Breast epithelium (tissue), 4 donors: Measurements from ENCODE around the gene TXN2. TPM values are rescaled to one million over a fixed set of nuclear protein-coding genes. Genes with fewer than 3 reads are reported as not detected.

ENCODE experiments used
- DNase-seq, 2 donors: peaks; one replicate each; pipeline ENCODE4 v3.0.0-alpha.2; 2019; ENCODE audit warnings: low spot score in 2 of 2
- H3K27ac ChIP-seq, 2 donors: fragments of 200-600 bp; sonication (generic) in 1 of 2; one replicate each; pipeline ENCODE4 v1.5.1; 2016 to 2019; ENCODE audit warnings: mild to moderate bottlenecking in 1 of 2
- H3K27me3 ChIP-seq, 2 donors: fragments of 200-600 bp; sonication (generic) in 1 of 2; one replicate each; pipeline versions ENCODE4 v1.5.1 to v1.6.0; 2017 to 2019; ENCODE audit warnings: control low read depth in 1 of 2, mild to moderate bottlenecking in 1 of 2
- H3K36me3 ChIP-seq: fragments of 200-600 bp; one replicate; pipeline ENCODE4 v1.5.1; 2019
- H3K4me1 ChIP-seq, 2 donors: fragments of 200-600 bp; sonication (generic); one replicate each; pipeline ENCODE4 v1.5.1; 2016 to 2019; ENCODE audit warnings: control low read depth in 1 of 2
- H3K4me3 ChIP-seq, 3 donors: fragments of 200-600 bp; sonication (generic); 1 replicate in 2 of 3; 2 replicates in 1 of 3; pipeline ENCODE4 v1.5.1; 2016 to 2019; ENCODE audit warnings: mild to moderate bottlenecking in 3 of 3, moderate library complexity in 2 of 3
- H3K9me3 ChIP-seq, 2 donors: fragments of 200-600 bp; sonication (generic) in 1 of 2; one replicate each; pipeline ENCODE4 v1.5.1; 2016 to 2019; ENCODE audit warnings: control low read depth in 1 of 2
- POLR2A ChIP-seq: fragments of 450-650 bp; IDR thresholded peaks from one replicate; pipeline ENCODE4 v1.6.1; 2016; ENCODE audit warnings: antibody characterized with exemption, mild to moderate bottlenecking, moderate library complexity
- POLR2AphosphoS5 ChIP-seq, 3 donors: sonication (generic); formaldehyde crosslinking; IDR thresholded peaks; one replicate each; pipeline ENCODE4 v1.6.1; 2017; ENCODE audit warnings: antibody characterized with exemption in 3 of 3
- intact Hi-C: fragments of 100-400 bp; cut with DNase I; formaldehyde crosslinking; loops from one replicate; pipeline ENCODE4 v1.15.1; 2023; ENCODE audit warnings: low total_unique reads
- total RNA-seq, 3 donors: library from RNA; depleted of rRNA; stranded (reverse); fragments of >200 nt; gene quantifications; one replicate each; pipeline ENCODE4 v1.1.0, GENCODE V29; 2016
- TF ChIP-seq, protein P1 (sequence below), 3 donors: fragments of 450-650 bp; IDR thresholded peaks; one replicate each; pipeline ENCODE4 v1.5.1; 2016 to 2017; ENCODE audit warnings: antibody characterized with exemption in 3 of 3, mild to moderate bottlenecking in 3 of 3, moderate library complexity in 3 of 3

Gene TXN2
- total RNA-seq, 3 donors from 2014 or later = 52.3 to 71.1 (median 58.1) TPM

- no peaks in the 10 kb centered on the region for H3K27me3 ChIP-seq
- TF ChIP-seq, protein P1, sequence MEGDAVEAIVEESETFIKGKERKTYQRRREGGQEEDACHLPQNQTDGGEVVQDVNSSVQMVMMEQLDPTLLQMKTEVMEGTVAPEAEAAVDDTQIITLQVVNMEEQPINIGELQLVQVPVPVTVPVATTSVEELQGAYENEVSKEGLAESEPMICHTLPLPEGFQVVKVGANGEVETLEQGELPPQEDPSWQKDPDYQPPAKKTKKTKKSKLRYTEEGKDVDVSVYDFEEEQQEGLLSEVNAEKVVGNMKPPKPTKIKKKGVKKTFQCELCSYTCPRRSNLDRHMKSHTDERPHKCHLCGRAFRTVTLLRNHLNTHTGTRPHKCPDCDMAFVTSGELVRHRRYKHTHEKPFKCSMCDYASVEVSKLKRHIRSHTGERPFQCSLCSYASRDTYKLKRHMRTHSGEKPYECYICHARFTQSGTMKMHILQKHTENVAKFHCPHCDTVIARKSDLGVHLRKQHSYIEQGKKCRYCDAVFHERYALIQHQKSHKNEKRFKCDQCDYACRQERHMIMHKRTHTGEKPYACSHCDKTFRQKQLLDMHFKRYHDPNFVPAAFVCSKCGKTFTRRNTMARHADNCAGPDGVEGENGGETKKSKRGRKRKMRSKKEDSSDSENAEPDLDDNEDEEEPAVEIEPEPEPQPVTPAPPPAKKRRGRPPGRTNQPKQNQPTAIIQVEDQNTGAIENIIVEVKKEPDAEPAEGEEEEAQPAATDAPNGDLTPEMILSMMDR (IDR thresholded peaks at IDR 0.05) = no peak
- TF ChIP-seq POLR2A (no peak), POLR2AphosphoS5 (IDR thresholded peaks at IDR 0.05) (no peak)
- DNase-seq = no peak
- no peaks in the 10 kb centered on the region for H3K36me3 ChIP-seq
- no peaks in the 10 kb centered on the region for H3K4me1 ChIP-seq
- H3K27ac ChIP-seq = no peak overlapping the region
- H3K9me3 ChIP-seq = no peaks in the 10 kb centered on the region
- no peak overlapping the region for H3K4me3 ChIP-seq
- intact Hi-C loops = no loop called here
Observed at GRCh38 chr22:36491155-36491554, 9.7 kb upstream of the TXN2 start.

DNA sequence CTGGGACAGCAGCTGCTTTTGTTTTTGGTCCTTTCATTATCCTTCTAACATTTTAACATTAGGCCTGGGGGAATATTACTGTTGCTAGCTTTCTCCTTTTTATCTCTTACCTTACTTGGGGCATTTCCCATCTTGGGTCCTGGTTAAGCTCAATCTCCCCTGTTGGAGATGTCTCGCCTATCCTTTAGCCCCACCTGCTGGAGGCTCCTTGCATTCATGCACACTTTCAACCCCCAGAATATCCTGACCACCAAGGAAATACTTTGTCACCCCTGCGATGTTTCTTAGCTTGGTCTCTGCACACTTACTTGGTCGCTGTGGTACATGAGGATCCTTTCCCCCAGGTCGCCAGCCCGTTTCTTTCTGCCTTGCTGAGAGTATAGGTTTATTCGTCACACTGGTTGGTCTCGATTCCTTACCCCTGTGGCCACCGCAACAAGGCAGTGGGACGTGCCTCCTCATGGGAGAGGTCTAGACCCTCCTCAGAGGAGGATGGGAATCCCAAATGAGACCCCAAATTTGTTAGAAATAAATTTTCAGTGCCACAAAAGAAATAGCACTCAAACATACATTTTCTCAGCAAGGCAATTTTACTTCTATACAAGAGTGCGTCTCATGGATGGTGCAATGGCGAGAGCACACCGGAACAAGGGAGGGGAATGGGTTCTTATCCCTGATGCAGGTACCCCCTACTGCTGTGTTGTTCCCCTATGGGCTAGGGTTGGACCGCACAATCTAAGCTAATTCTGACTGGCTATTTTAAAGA lies 5.4 kb upstream of the TXN2 start:
- no peaks in the 10 kb centered on the region for H3K27me3 ChIP-seq
- no peaks in the 10 kb centered on the region for H3K4me1 ChIP-seq
- H3K27ac ChIP-seq = peak overlapping the region in 1 of 2 donors; percentile 10
- no peak for DNase-seq
- H3K36me3 ChIP-seq = no peaks in the 10 kb centered on the region
- H3K4me3 ChIP-seq = no peak overlapping the region
- H3K9me3 ChIP-seq = no peaks in the 10 kb centered on the region
- TF ChIP-seq, protein P1 (IDR thresholded peaks at IDR 0.05) = peak in 2 of 3 donors; percentile 51 to 57
- TF ChIP-seq POLR2A = no peak
- intact Hi-C loops = no loop called here

GRCh38 chr22:36480941-36481392 lies 473 bp downstream of the TXN2 start:
- peak overlapping the region; percentile 61 to 88 (median 81) for H3K4me3 ChIP-seq
- H3K36me3 ChIP-seq = no peaks in the 10 kb centered on the region
- no peaks in the 10 kb centered on the region for H3K27me3 ChIP-seq
- peak overlapping the region; percentile 99 for H3K27ac ChIP-seq
- no peaks in the 10 kb centered on the region for H3K9me3 ChIP-seq
- peaks cover 3 to 9% of the 10 kb centered on the region in 2 donors for H3K4me1 ChIP-seq
- no peak for DNase-seq
- intact Hi-C loops = no loop called here
- TF ChIP-seq POLR2AphosphoS5 (IDR thresholded peaks at IDR 0.05) = no peak
- TF ChIP-seq, protein P1 (IDR thresholded peaks at IDR 0.05) = no peak
- no peak for TF ChIP-seq POLR2A

DNA sequence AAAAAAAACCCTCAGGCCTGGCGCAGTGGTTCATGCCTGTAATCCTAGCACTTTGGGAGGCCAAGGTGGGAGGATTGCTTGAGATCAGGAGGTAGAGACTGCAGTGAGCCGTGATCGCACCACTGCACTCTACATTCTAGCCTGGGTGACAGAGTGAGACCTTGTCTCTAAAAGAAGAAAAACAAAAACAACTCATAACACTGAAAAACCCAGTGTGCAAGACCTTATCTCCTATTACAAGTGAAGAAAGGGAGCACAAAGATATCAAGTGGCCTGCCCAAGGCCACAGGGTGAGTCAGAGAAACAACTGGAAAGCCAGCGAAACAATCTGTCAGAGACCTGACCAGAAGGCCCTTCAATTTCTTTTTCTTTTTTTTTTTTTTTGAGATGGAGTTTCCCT lies 2.5 kb downstream of the TXN2 start:
- TF ChIP-seq POLR2A = no peak
- no peak for TF ChIP-seq POLR2AphosphoS5 (IDR thresholded peaks at IDR 0.05)
- TF ChIP-seq, protein P1 (IDR thresholded peaks at IDR 0.05) = no peak
- no peaks in the 10 kb centered on the region for H3K9me3 ChIP-seq
- DNase-seq = no peak
- H3K27ac ChIP-seq = no peak overlapping the region
- H3K4me3 ChIP-seq = no peak overlapping the region
- intact Hi-C loops = no loop called here
- H3K27me3 ChIP-seq = no peaks in the 10 kb centered on the region
- peaks cover 3 to 9% of the 10 kb centered on the region in 2 donors for H3K4me1 ChIP-seq
- no peaks in the 10 kb centered on the region for H3K36me3 ChIP-seq

GRCh38 chr22:36475341-36475740 lies 6.1 kb downstream of the TXN2 start:
- TF ChIP-seq POLR2AphosphoS5 (IDR thresholded peaks at IDR 0.05) = no peak
- TF ChIP-seq POLR2A = no peak
- TF ChIP-seq, protein P1 (IDR thresholded peaks at IDR 0.05) = no peak
- H3K27ac ChIP-seq = no peak overlapping the region
- H3K36me3 ChIP-seq = no peaks in the 10 kb centered on the region
- no peaks in the 10 kb centered on the region for H3K27me3 ChIP-seq
- no peak for DNase-seq
- no peaks in the 10 kb centered on the region for H3K9me3 ChIP-seq
- no peak overlapping the region for H3K4me3 ChIP-seq
- H3K4me1 ChIP-seq = peaks cover 0 to 2% of the 10 kb centered on the region in 2 donors
- intact Hi-C loops = no loop called here
